IMR-90 (cell line): ENCODE data around the gene TMA7. TPM values are rescaled to one million over a fixed set of nuclear protein-coding genes. Genes with fewer than 3 reads are reported as not detected.
A peak's percentile ranks its signal among the peaks of the same experiment; 100 is the strongest.

Experiments
- ATAC-seq: fragments of 200-7000 bp; cut with Tn5 transposase; 2 replicates; pipeline ENCODE4 v1.9.1; 2020; ENCODE audit warnings: low read depth, mild to moderate bottlenecking, moderate library complexity
- BruUV-seq: library from RNA; stranded (reverse); fragments of 400-500 nt; replicated peaks from 2 replicates; lab custom pipeline; 2021; lab: Mats Ljungman, UMichigan
- CTCF ChIA-PET: fragments of 300-600 bp; formaldehyde crosslinking; extraction: SDS; loops from one replicate; lab custom pipeline; 2021; ENCODE audit warnings: antibody characterized with exemption; lab: Yijun Ruan, JAX
- POLR2A ChIA-PET: fragments of 300-600 bp; sonication (Branson Sonifier 250); formaldehyde crosslinking; loops from one replicate; lab custom pipeline; 2022; ENCODE audit warnings: antibody characterized with exemption; ENCODE audit not compliant: unreplicated experiment; lab: Charles Lee
- DNase-seq: peaks from one replicate; pipeline ENCODE4 v3.0.0; 2013
- H2AFZ ChIP-seq: replicated peaks from 2 replicates; pipeline ENCODE3; 2013; ENCODE audit warnings: low read length, mild to moderate bottlenecking; ENCODE audit not compliant: poor library complexity
- H2AK5ac ChIP-seq: 2 replicates; pipeline ENCODE4 v1.6.1; 2013; ENCODE audit warnings: low read depth, low read length, inconsistent platforms
- H2AK9ac ChIP-seq: replicated peaks from 2 replicates; pipeline ENCODE3; 2013; ENCODE audit warnings: mild to moderate bottlenecking, low read depth, low read length, moderate library complexity; ENCODE audit not compliant: poor library complexity
- H2BK120ac ChIP-seq: 2 replicates; pipeline ENCODE4 v1.6.1; 2013; ENCODE audit warnings: low read depth, low read length, inconsistent platforms
- H2BK15ac ChIP-seq: 3 replicates; pipeline ENCODE4 v1.6.1; 2013; ENCODE audit warnings: low read depth, low read length, inconsistent platforms
- H2BK20ac ChIP-seq: 2 replicates; pipeline ENCODE4 v1.6.1; 2013; ENCODE audit warnings: low read depth, mild to moderate bottlenecking, inconsistent platforms, low read length, moderate library complexity
- H2BK5ac ChIP-seq: 2 replicates; pipeline ENCODE4 v1.6.1; 2013; ENCODE audit warnings: mild to moderate bottlenecking, low read depth, low read length, inconsistent platforms; ENCODE audit not compliant: poor library complexity, severe bottlenecking
- H3K14ac ChIP-seq: replicated peaks from 2 replicates; pipeline ENCODE4 v1.6.1; 2013; ENCODE audit warnings: low read depth, low read length, inconsistent platforms
- H3K18ac ChIP-seq: 2 replicates; pipeline ENCODE4 v1.6.1; 2013; ENCODE audit warnings: low read depth, low read length, control low read depth
- H3K23ac ChIP-seq: 2 replicates; pipeline ENCODE4 v1.6.1; 2013; ENCODE audit warnings: low read depth, low read length, inconsistent platforms
- H3K27ac ChIP-seq: 2 replicates; pipeline ENCODE4 v1.5.1; 2013; ENCODE audit warnings: mild to moderate bottlenecking, control low read depth, low read length; ENCODE audit not compliant: insufficient read depth
- H3K27me3 ChIP-seq: 2 replicates; pipeline ENCODE4 v1.6.1; 2013; ENCODE audit warnings: low read length; ENCODE audit not compliant: control insufficient read depth, insufficient read depth
- H3K36me3 ChIP-seq: 2 replicates; pipeline ENCODE4 v1.6.1; 2013; ENCODE audit warnings: low read length, mixed read lengths; ENCODE audit not compliant: control insufficient read depth, insufficient read depth
- H3K4ac ChIP-seq: 2 replicates; pipeline ENCODE4 v1.6.1; 2013; ENCODE audit warnings: low read depth, low read length, inconsistent platforms
- H3K4me1 ChIP-seq: 2 replicates; pipeline ENCODE4 v1.6.1; 2013; ENCODE audit warnings: low read length, mixed read lengths; ENCODE audit not compliant: control insufficient read depth, insufficient read depth
- H3K4me2 ChIP-seq: 2 replicates; pipeline ENCODE4 v1.6.1; 2013; ENCODE audit warnings: low read depth, mild to moderate bottlenecking, control low read depth, low read length, moderate library complexity
- H3K4me3 ChIP-seq: 2 replicates; pipeline ENCODE4 v1.5.1; 2013; ENCODE audit warnings: low read depth, mild to moderate bottlenecking, control low read depth, low read length, moderate library complexity; ENCODE audit not compliant: insufficient read depth
- H3K56ac ChIP-seq: 2 replicates; pipeline ENCODE4 v1.6.1; 2013; ENCODE audit warnings: low read length, inconsistent platforms; ENCODE audit not compliant: insufficient read depth; ENCODE audit errors: extremely low read depth
- H3K79me1 ChIP-seq, 2 experiments: 2 replicates each; pipeline ENCODE4 v1.6.1; 2013; ENCODE audit warnings: low read length in 2 of 2, inconsistent platforms in 1 of 2, low read depth in 1 of 2
- H3K9ac ChIP-seq: 2 replicates; pipeline ENCODE4 v1.6.1; 2013; ENCODE audit warnings: low read depth, low read length, control low read depth
- H3K9me1 ChIP-seq: 2 replicates; pipeline ENCODE4 v1.6.1; 2013; ENCODE audit warnings: low read length, inconsistent platforms; ENCODE audit not compliant: insufficient read depth
- H3K9me3 ChIP-seq: 2 replicates; pipeline ENCODE4 v1.6.1; 2013; ENCODE audit warnings: low read length; ENCODE audit not compliant: control insufficient read depth, insufficient read depth
- H4K20me1 ChIP-seq: 2 replicates; pipeline ENCODE4 v1.6.1; 2013; ENCODE audit warnings: low read length, inconsistent platforms; ENCODE audit not compliant: insufficient read depth
- H4K5ac ChIP-seq: 2 replicates; pipeline ENCODE4 v1.6.1; 2013; ENCODE audit warnings: mild to moderate bottlenecking, low read depth, low read length, control low read depth
- H4K8ac ChIP-seq, 2 experiments: 2 replicates each; pipeline ENCODE4 v1.6.1; 2013; ENCODE audit warnings: low read depth in 2 of 2, low read length in 2 of 2, control low read depth in 1 of 2, inconsistent platforms in 1 of 2
- H4K91ac ChIP-seq: 2 replicates; pipeline ENCODE4 v1.6.1; 2013; ENCODE audit warnings: low read depth, low read length, inconsistent platforms; ENCODE audit not compliant: insufficient read depth
- WGBS, 2 experiments: methylation state at CpG; one replicate each; pipeline versions ENCODE4 v1.1.5 to v1.1.7; 2013; ENCODE audit warnings: missing lambda C conversion rate in 2 of 2; ENCODE audit not compliant: insufficient read length in 1 of 2; ENCODE audit errors: extremely low coverage in 2 of 2; 5-methylcytosine and 5-hydroxymethylcytosine counted together
- dilution Hi-C: fragments of 300-500 bp; cut with HindIII; formaldehyde crosslinking; loops from one replicate; pipeline ENCODE4 v1.14.3; 2018; ENCODE audit warnings: low sequenced_read_pairs; ENCODE audit not compliant: unreplicated experiment
- in situ Hi-C: fragments of 300-500 bp; cut with MboI; formaldehyde crosslinking; loops from 3 replicates; pipeline ENCODE4 v1.14.3; 2019; ENCODE audit warnings: low sequenced_read_pairs, inconsistent platforms, mixed read lengths
- intact Hi-C: fragments of 100-400 bp; cut with micrococcal nuclease; formaldehyde crosslinking; loops from 2 replicates; pipeline ENCODE4 v1.10.0; 2022
- polyA plus RNA-seq, 3 experiments: library from polyadenylated mRNA; depleted of rRNA; stranded (reverse); fragments of >200 nt; gene quantifications; 2 replicates each; pipeline ENCODE4 v1.2.3, GENCODE V29; 2012; ENCODE audit warnings: low replicate concordance in 1 of 3
- total RNA-seq: library from RNA; depleted of rRNA; stranded (reverse); fragments of >200 nt; gene quantifications from 2 replicates; pipeline ENCODE4 v1.2.3, GENCODE V29; 2012
- TF ChIP-seq, protein P1 (sequence below): fragments of 150-350 bp; IDR thresholded peaks from 2 replicates; pipeline ENCODE4 v1.6.1; 2016; ENCODE audit warnings: low read depth, mild to moderate bottlenecking, low read length, moderate library complexity, borderline replicate concordance

Gene TMA7
- total and polyA plus RNA-seq, 2 of the 4 experiments (the other 2 are of a cell fraction) = 81.9 to 240 TPM

DNA sequence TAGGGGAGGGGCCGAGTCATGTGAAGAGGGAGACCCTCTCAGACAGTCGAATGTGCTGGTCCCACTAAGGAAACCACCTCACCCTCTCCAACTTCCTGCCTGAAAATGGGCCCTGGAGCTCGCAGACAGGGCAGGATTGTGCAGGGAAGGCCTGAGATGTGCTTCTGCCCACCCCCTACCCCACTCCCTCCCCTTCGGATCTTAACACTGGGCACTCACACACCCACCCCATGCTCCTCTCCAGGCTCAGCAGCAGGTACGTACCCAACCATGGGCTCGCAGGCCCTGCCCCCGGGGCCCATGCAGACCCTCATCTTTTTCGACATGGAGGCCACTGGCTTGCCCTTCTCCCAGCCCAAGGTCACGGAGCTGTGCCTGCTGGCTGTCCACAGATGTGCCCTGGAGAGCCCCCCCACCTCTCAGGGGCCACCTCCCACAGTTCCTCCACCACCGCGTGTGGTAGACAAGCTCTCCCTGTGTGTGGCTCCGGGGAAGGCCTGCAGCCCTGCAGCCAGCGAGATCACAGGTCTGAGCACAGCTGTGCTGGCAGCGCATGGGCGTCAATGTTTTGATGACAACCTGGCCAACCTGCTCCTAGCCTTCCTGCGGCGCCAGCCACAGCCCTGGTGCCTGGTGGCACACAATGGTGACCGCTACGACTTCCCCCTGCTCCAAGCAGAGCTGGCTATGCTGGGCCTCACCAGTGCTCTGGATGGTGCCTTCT lies 26.5 kb downstream of the TMA7 start:
- no TSS peak for BruUV-seq
- Histone ChIP-seq H3K4ac (peak overlapping the region; percentile 96), H3K9ac (peak overlapping the region; percentile 84), H2AK9ac (peak overlapping the region; percentile 100), H3K79me1 (peaks cover 0 to 52% of the 10 kb centered on the region in 2 experiments; a peak in 3 of 4 replicates), H2BK15ac (peak overlapping the region; percentile 53; the same call in 1 of the 3 replicates), H2BK5ac (peak overlapping the region; percentile 98), H2BK20ac (no peak overlapping the region), H3K27ac (peak overlapping the region; percentile 92), H2AFZ (peak overlapping the region; percentile 93), H3K56ac (peak overlapping the region; percentile 79), H3K18ac (peak overlapping the region; percentile 10; the same call in 1 of the 2 replicates), H3K36me3 (peaks cover 34% of the 10 kb centered on the region), H4K8ac (peak overlapping the region; percentile 68 to 97), H4K91ac (peak overlapping the region; percentile 99), H3K14ac (peak overlapping the region; percentile 94), H3K4me2 (peak overlapping the region; percentile 91), H3K4me3 (peak overlapping the region; percentile 52), H4K5ac (peak overlapping the region; percentile 71), H3K4me1 (peaks cover 19% of the 10 kb centered on the region), H3K23ac (peak overlapping the region; percentile 66), H3K9me1 (peaks cover 8% of the 10 kb centered on the region; the same call in 1 of the 2 replicates), H2BK120ac (peak overlapping the region; percentile 75), H2AK5ac (peak overlapping the region; percentile 93), H4K20me1 (no peaks in the 10 kb centered on the region; the same call in 1 of the 2 replicates), H3K27me3 (no peaks in the 10 kb centered on the region), H3K9me3 (no peaks in the 10 kb centered on the region)
- POLR2A ChIA-PET = no interaction called here
- ATAC-seq (peak; percentile 2), DNase-seq (no peak)
- dilution Hi-C loops (no loop called here), intact Hi-C loops (loop anchor here (5.0 kb wide), 1 partner anchor 221 kb away; the partner anchor contains the start of gene NCKIPSD), in situ Hi-C loops (loop anchor here (5.0 to 10.0 kb wide), 2 partner anchors 91 to 198 kb away; partner anchors contain the start of genes CELSR3 and PFKFB4)
- WGBS, 2 experiments = 64% methylated on average over 14 of the region's 19 CpGs; no CpG with 5 or more reads in 1 of the 2 experiments
- CTCF ChIA-PET = interaction anchor here (0.6 kb wide), 1 partner anchor 39 kb away, joined by 3 read pairs; no protein-coding TSS in a partner anchor
- TF ChIP-seq, protein P1, sequence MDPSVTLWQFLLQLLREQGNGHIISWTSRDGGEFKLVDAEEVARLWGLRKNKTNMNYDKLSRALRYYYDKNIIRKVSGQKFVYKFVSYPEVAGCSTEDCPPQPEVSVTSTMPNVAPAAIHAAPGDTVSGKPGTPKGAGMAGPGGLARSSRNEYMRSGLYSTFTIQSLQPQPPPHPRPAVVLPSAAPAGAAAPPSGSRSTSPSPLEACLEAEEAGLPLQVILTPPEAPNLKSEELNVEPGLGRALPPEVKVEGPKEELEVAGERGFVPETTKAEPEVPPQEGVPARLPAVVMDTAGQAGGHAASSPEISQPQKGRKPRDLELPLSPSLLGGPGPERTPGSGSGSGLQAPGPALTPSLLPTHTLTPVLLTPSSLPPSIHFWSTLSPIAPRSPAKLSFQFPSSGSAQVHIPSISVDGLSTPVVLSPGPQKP = no peak
